Activated naive CD8-positive, alpha-beta T cell treated with anti-CD3 and anti-CD28 coated beads, Interleukin-2, amount 50 U/mL, for 24 hours (primary cell): ENCODE data around the gene DEAF1.
"Not testable (repeated sequence)": the region's sequence is repeated elsewhere in the genome, so short reads cannot be mapped to it uniquely, and the experiment has no call there.

ENCODE experiments used
- ATAC-seq: fragments of 150-1000 bp; cut with Tn5 transposase; one replicate; pipeline ENCODE4 v1.10.0; 2021
- DNase-seq: peaks from one replicate; pipeline ENCODE4 v3.0.0; 2021
- H3K27ac Mint-ChIP-seq: one replicate; pipeline ENCODE4 v1.8.0; 2021; ENCODE audit warnings: mild to moderate bottlenecking, mixed read lengths
- H3K27me3 Mint-ChIP-seq: one replicate; pipeline ENCODE4 v1.8.0; 2021; ENCODE audit warnings: mixed read lengths
- H3K36me3 Mint-ChIP-seq: one replicate; pipeline ENCODE4 v1.8.0; 2021; ENCODE audit warnings: low read depth, mixed read lengths
- H3K4me1 Mint-ChIP-seq: one replicate; pipeline ENCODE4 v1.8.0; 2021; ENCODE audit warnings: mixed read lengths
- H3K4me3 Mint-ChIP-seq: one replicate; pipeline ENCODE4 v1.8.0; 2021; ENCODE audit warnings: mild to moderate bottlenecking, moderate library complexity, mixed read lengths
- H3K9me3 Mint-ChIP-seq: one replicate; pipeline ENCODE4 v1.8.0; 2021; ENCODE audit warnings: mixed read lengths

Gene DEAF1

GRCh38 chr11:694563-695287, at the start of gene DEAF1:
TSS of gene DEAF1 (minus strand) at chr11:695222. CDS start at chr11:695047, 175 bp downstream.
- ATAC-seq: peak; percentile 85
- Mint-ChIP-seq H3K4me3 (peak within 1 kb of the TSS; percentile 86), H3K9me3 (no peaks in the 10 kb centered on the region), H3K27me3 (no peaks in the 10 kb centered on the region), H3K4me1 (peaks cover 53% of the 10 kb centered on the region), H3K36me3 (peaks cover 5% of the 10 kb centered on the region), H3K27ac (peak within 1 kb of the TSS; percentile 92)
- peak; percentile 99 for DNase-seq

GRCh38 chr11:742571-743201, 47.7 kb upstream of the DEAF1 start:
- ATAC-seq (no peak), DNase-seq (no peak)
- H3K4me3 Mint-ChIP-seq: no peak overlapping the region
- H3K36me3 Mint-ChIP-seq: no peaks in the 10 kb centered on the region
- H3K27me3 Mint-ChIP-seq: peaks cover 4% of the 10 kb centered on the region
- H3K4me1 Mint-ChIP-seq: peaks cover 11% of the 10 kb centered on the region
- no peaks in the 10 kb centered on the region for H3K9me3 Mint-ChIP-seq
- no peak overlapping the region for H3K27ac Mint-ChIP-seq

GRCh38 chr11:742156-742546, 47.1 kb upstream of the DEAF1 start:
- Mint-ChIP-seq H3K9me3 (no peaks in the 10 kb centered on the region), H3K36me3 (no peaks in the 10 kb centered on the region), H3K27me3 (peaks cover 4% of the 10 kb centered on the region), H3K4me1 (peaks cover 17% of the 10 kb centered on the region), H3K27ac (no peak overlapping the region), H3K4me3 (no peak overlapping the region)
- DNase-seq (no peak), ATAC-seq (no peak)

GRCh38 chr11:737899-738298, 42.9 kb upstream of the DEAF1 start:
- Mint-ChIP-seq H3K4me1 (peaks cover 15% of the 10 kb centered on the region), H3K4me3 (peak overlapping the region; percentile 29)
- not testable (repeated sequence) for H3K9me3 Mint-ChIP-seq, H3K27ac Mint-ChIP-seq, H3K27me3 Mint-ChIP-seq, DNase-seq, ATAC-seq, H3K36me3 Mint-ChIP-seq

GRCh38 chr11:737366-737765, 42.3 kb upstream of the DEAF1 start:
- H3K36me3 Mint-ChIP-seq: no peaks in the 10 kb centered on the region
- H3K27ac Mint-ChIP-seq: no peak overlapping the region

GRCh38 chr11:734541-734940, 39.5 kb upstream of the DEAF1 start:
- not testable (repeated sequence) for H3K36me3 Mint-ChIP-seq, ATAC-seq, H3K4me3 Mint-ChIP-seq

More at GRCh38 chr11:737366-737765, 42.3 kb upstream of the DEAF1 start:
- no peaks in the 10 kb centered on the region for H3K9me3 Mint-ChIP-seq
- peaks cover 4% of the 10 kb centered on the region for H3K27me3 Mint-ChIP-seq
- H3K4me1 Mint-ChIP-seq: peaks cover 15% of the 10 kb centered on the region
- DNase-seq: no peak
- H3K4me3 Mint-ChIP-seq: peak overlapping the region; percentile 29
- peak; percentile 34 for ATAC-seq

GRCh38 chr11:733072-733471, 38.0 kb upstream of the DEAF1 start:
- no peak overlapping the region for H3K27ac Mint-ChIP-seq
- no peak overlapping the region for H3K4me3 Mint-ChIP-seq
- ATAC-seq: no peak

More at GRCh38 chr11:734541-734940, 39.5 kb upstream of the DEAF1 start:
- H3K9me3 Mint-ChIP-seq, H3K27ac Mint-ChIP-seq, H3K27me3 Mint-ChIP-seq, DNase-seq: not testable (repeated sequence)
- H3K4me1 Mint-ChIP-seq: peaks cover 15% of the 10 kb centered on the region

GRCh38 chr11:729492-730074, 34.6 kb upstream of the DEAF1 start:
- Mint-ChIP-seq H3K4me1 (peaks cover 9% of the 10 kb centered on the region), H3K27ac (no peak overlapping the region), H3K9me3 (no peaks in the 10 kb centered on the region), H3K27me3 (peaks cover under 1% of the 10 kb centered on the region), H3K36me3 (no peaks in the 10 kb centered on the region), H3K4me3 (no peak overlapping the region)
- no peak for DNase-seq
- ATAC-seq: no peak

More at GRCh38 chr11:733072-733471, 38.0 kb upstream of the DEAF1 start:
- H3K9me3 Mint-ChIP-seq: no peaks in the 10 kb centered on the region
- DNase-seq: no peak
- H3K27me3 Mint-ChIP-seq: no peaks in the 10 kb centered on the region
- peaks cover 14% of the 10 kb centered on the region for H3K4me1 Mint-ChIP-seq
- H3K36me3 Mint-ChIP-seq: no peaks in the 10 kb centered on the region

- Mint-ChIP-seq H3K36me3 (no peaks in the 10 kb centered on the region), H3K27ac (no peak overlapping the region), H3K27me3 (peaks cover 2% of the 10 kb centered on the region), H3K4me1 (peaks cover 11% of the 10 kb centered on the region), H3K4me3 (no peak overlapping the region), H3K9me3 (no peaks in the 10 kb centered on the region)
- no peak for ATAC-seq
- no peak for DNase-seq
Measured at GRCh38 chr11:728901-729491, 34.0 kb upstream of the DEAF1 start.

GRCh38 chr11:727859-728748, 33.1 kb upstream of the DEAF1 start:
- peak; percentile 91 for DNase-seq
- H3K9me3 Mint-ChIP-seq: no peaks in the 10 kb centered on the region
- ATAC-seq: peak; percentile 75
- H3K36me3 Mint-ChIP-seq: no peaks in the 10 kb centered on the region
- H3K27me3 Mint-ChIP-seq: peaks cover 7% of the 10 kb centered on the region
- H3K4me1 Mint-ChIP-seq: peaks cover 14% of the 10 kb centered on the region
- H3K27ac Mint-ChIP-seq: no peak overlapping the region
- H3K4me3 Mint-ChIP-seq: no peak overlapping the region

- Mint-ChIP-seq H3K27me3 (peaks cover 8% of the 10 kb centered on the region), H3K27ac (no peak overlapping the region), H3K4me1 (peaks cover 16% of the 10 kb centered on the region), H3K4me3 (no peak overlapping the region), H3K9me3 (no peaks in the 10 kb centered on the region), H3K36me3 (no peaks in the 10 kb centered on the region)
- DNase-seq (no peak), ATAC-seq (no peak)
Measured at GRCh38 chr11:727281-727701, 32.3 kb upstream of the DEAF1 start.

- Mint-ChIP-seq H3K4me3 (peak overlapping the region; percentile 54), H3K27me3 (peaks cover 14% of the 10 kb centered on the region), H3K36me3 (no peaks in the 10 kb centered on the region), H3K4me1 (peaks cover 21% of the 10 kb centered on the region), H3K9me3 (no peaks in the 10 kb centered on the region), H3K27ac (no peak overlapping the region)
- DNase-seq (peak; percentile 59), ATAC-seq (peak; percentile 41)
Measured at GRCh38 chr11:726278-727220, 31.5 kb upstream of the DEAF1 start.

GRCh38 chr11:725624-726202, 30.7 kb upstream of the DEAF1 start:
- H3K9me3 Mint-ChIP-seq: no peaks in the 10 kb centered on the region
- DNase-seq (no peak), ATAC-seq (no peak)
- no peaks in the 10 kb centered on the region for H3K36me3 Mint-ChIP-seq
- H3K4me3 Mint-ChIP-seq: peak overlapping the region; percentile 49
- H3K4me1 Mint-ChIP-seq: peaks cover 23% of the 10 kb centered on the region
- H3K27ac Mint-ChIP-seq: no peak overlapping the region
- H3K27me3 Mint-ChIP-seq: peaks cover 16% of the 10 kb centered on the region
